IPS DF 4.7 (cell line): ENCODE measurements around the gene TPSD1.
"Not testable (repeated sequence)": the region's sequence is repeated elsewhere in the genome, so short reads cannot be mapped to it uniquely, and the experiment has no call there.

Experiments used
- DNase-seq: peaks from one replicate; pipeline ENCODE4 v3.0.0-alpha.2; 2013; ENCODE audit warnings: low spot score; ENCODE audit errors: extremely low read depth

TPSD1 gene

GRCh38 chr16:1255276-1256122 lies at the start of gene TPSD1:
TSS of gene TPSD1 (plus strand) at chr16:1256069. CDS start at chr16:1256281, 212 bp downstream.
- DNase-seq, result not testable (repeated sequence)

- no peak for DNase-seq
Measured at GRCh38 chr16:1206326-1206725, 49.5 kb upstream of the TPSD1 start.

GRCh38 chr16:1206786-1207185 lies 49.1 kb upstream of the TPSD1 start:
- DNase-seq, result no peak

- DNase-seq, result no peak
Measured at GRCh38 chr16:1208239-1208830, 47.5 kb upstream of the TPSD1 start.

GRCh38 chr16:1209081-1209480 lies 46.8 kb upstream of the TPSD1 start:
- DNase-seq, result no peak

- DNase-seq, result no peak
Measured at GRCh38 chr16:1210461-1210860, 45.4 kb upstream of the TPSD1 start.

- no peak for DNase-seq
Measured at GRCh38 chr16:1211451-1212268, 44.2 kb upstream of the TPSD1 start.

GRCh38 chr16:1212616-1213194 lies 43.2 kb upstream of the TPSD1 start:
- no peak for DNase-seq

- DNase-seq, result no peak
Measured at GRCh38 chr16:1213231-1213630, 42.6 kb upstream of the TPSD1 start.

- no peak for DNase-seq
Measured at GRCh38 chr16:1213796-1214372, 42.0 kb upstream of the TPSD1 start.

- no peak for DNase-seq
Measured at GRCh38 chr16:1214719-1215118, 41.1 kb upstream of the TPSD1 start.

- no peak for DNase-seq
Measured at GRCh38 chr16:1215574-1216295, 40.1 kb upstream of the TPSD1 start.

GRCh38 chr16:1216296-1216619 lies 39.6 kb upstream of the TPSD1 start:
- no peak for DNase-seq

- DNase-seq, result no peak
Measured at GRCh38 chr16:1216681-1217400, 39.0 kb upstream of the TPSD1 start.

- DNase-seq, result no peak
Measured at GRCh38 chr16:1217526-1217925, 38.3 kb upstream of the TPSD1 start.

GRCh38 chr16:1218061-1218929 lies 37.6 kb upstream of the TPSD1 start:
- no peak for DNase-seq

GRCh38 chr16:1218930-1219611 lies 36.8 kb upstream of the TPSD1 start:
- DNase-seq, result no peak

GRCh38 chr16:1220098-1220728 lies 35.7 kb upstream of the TPSD1 start:
- DNase-seq, result no peak
